GM23338 (cell line): ENCODE data around the gene UTP18. TPM values are rescaled to one million over a fixed set of nuclear protein-coding genes. Genes with fewer than 3 reads are reported as not detected.
A peak's percentile ranks its signal among the peaks of the same experiment; 100 is the strongest.
"Not testable (repeated sequence)": the region's sequence is repeated elsewhere in the genome, so short reads cannot be mapped to it uniquely, and the experiment has no call there.

Experiments used
- ATAC-seq: fragments of 200-7000 bp; cut with Tn5 transposase; 3 replicates; pipeline ENCODE4 v1.9.1; 2020
- DNase-seq: peaks from one replicate; pipeline ENCODE4 v3.0.0-alpha.2; 2015; ENCODE audit warnings: low spot score
- H2AFZ ChIP-seq: fragments of 200-600 bp; sonication (generic); 2 replicates; pipeline ENCODE4 v1.8.0; 2016; ENCODE audit warnings: antibody characterized with exemption, mild to moderate bottlenecking, moderate library complexity
- H3F3A ChIP-seq: fragments of 200-600 bp; sonication (generic); replicated peaks from 2 replicates; pipeline ENCODE4 v1.8.0; 2017; ENCODE audit warnings: antibody characterized with exemption, mixed run types, low read depth
- H3K27ac ChIP-seq: fragments of 200-600 bp; sonication (generic); 2 replicates; pipeline ENCODE4 v1.6.1; 2016; ENCODE audit warnings: low read depth
- H3K27me3 ChIP-seq: fragments of 200-600 bp; sonication (generic); 2 replicates; pipeline ENCODE4 v1.8.0; 2016; ENCODE audit warnings: mild to moderate bottlenecking, mixed run types, moderate library complexity; ENCODE audit not compliant: insufficient read depth
- H3K36me3 ChIP-seq: fragments of 200-600 bp; sonication (generic); 2 replicates; pipeline ENCODE4 v1.8.0; 2016; ENCODE audit warnings: mild to moderate bottlenecking; ENCODE audit not compliant: insufficient read depth
- H3K4me1 ChIP-seq: fragments of 200-600 bp; sonication (generic); 2 replicates; pipeline ENCODE4 v1.8.0; 2016; ENCODE audit warnings: mild to moderate bottlenecking, moderate library complexity; ENCODE audit not compliant: insufficient read depth
- H3K4me2 ChIP-seq: fragments of 200-600 bp; sonication (generic); 2 replicates; pipeline ENCODE4 v1.7.1; 2017; ENCODE audit warnings: mixed run types
- H3K4me3 ChIP-seq: fragments of 200-600 bp; sonication (generic); 2 replicates; pipeline ENCODE4 v1.6.1; 2016; ENCODE audit warnings: mixed run types
- H3K79me2 ChIP-seq: fragments of 200-600 bp; sonication (generic); replicated peaks from 2 replicates; pipeline ENCODE4 v1.8.0; 2017; ENCODE audit warnings: mild to moderate bottlenecking; ENCODE audit not compliant: insufficient read depth
- H3K9me2 ChIP-seq: fragments of 200-600 bp; sonication (generic); 2 replicates; pipeline ENCODE4 v1.8.0; 2017; ENCODE audit not compliant: insufficient read depth
- H4K20me1 ChIP-seq: fragments of 200-600 bp; sonication (generic); replicated peaks from 2 replicates; pipeline ENCODE4 v1.8.0; 2017; ENCODE audit warnings: mild to moderate bottlenecking; ENCODE audit not compliant: insufficient read depth
- H3K27ac Mint-ChIP-seq: 2 replicates; pipeline ENCODE4 v1.8.0; 2020; ENCODE audit warnings: inconsistent platforms, mild to moderate bottlenecking, moderate library complexity, mixed read lengths
- H3K27me3 Mint-ChIP-seq: 3 replicates; pipeline ENCODE4 v1.8.0; 2022; ENCODE audit warnings: low read depth, mild to moderate bottlenecking, moderate library complexity, mixed read lengths, inconsistent platforms; ENCODE audit not compliant: insufficient read depth, poor library complexity
- H3K36me3 Mint-ChIP-seq: 3 replicates; pipeline ENCODE4 v1.8.0; 2021; ENCODE audit warnings: low read depth, mild to moderate bottlenecking, inconsistent platforms, moderate library complexity, mixed read lengths
- H3K4me1 Mint-ChIP-seq: 3 replicates; pipeline ENCODE4 v1.8.0; 2020; ENCODE audit warnings: mild to moderate bottlenecking, inconsistent platforms, mixed read lengths
- H3K4me3 Mint-ChIP-seq: 3 replicates; pipeline ENCODE4 v1.8.0; 2021; ENCODE audit warnings: moderate library complexity, mild to moderate bottlenecking, inconsistent platforms, mixed read lengths
- H3K9me3 Mint-ChIP-seq: 3 replicates; pipeline ENCODE4 v1.8.0; 2020; ENCODE audit warnings: moderate library complexity, mild to moderate bottlenecking, inconsistent platforms, mixed read lengths
- CREB1 ChIP-seq: fragments of 250-450 bp; sonication (Bioruptor Pico); IDR thresholded peaks from 2 replicates; pipeline ENCODE4 v1.5.0; 2020; ENCODE audit warnings: low read depth, mild to moderate bottlenecking, moderate library complexity
- EZH2 ChIP-seq: fragments of 200-600 bp; sonication (generic); IDR thresholded peaks from one replicate; pipeline ENCODE4 v1.8.0; 2017; ENCODE audit warnings: antibody characterized with exemption, mild to moderate bottlenecking, low read depth; ENCODE audit not compliant: unreplicated experiment
- EZH2phosphoT487 ChIP-seq: fragments of 200-600 bp; sonication (generic); IDR thresholded peaks from one replicate; pipeline ENCODE4 v1.8.1; 2018; ENCODE audit warnings: antibody characterized with exemption; ENCODE audit not compliant: unreplicated experiment
- JUNB ChIP-seq: IDR thresholded peaks from one replicate; pipeline ENCODE4 v1.6.1; 2016; ENCODE audit warnings: antibody characterized with exemption; ENCODE audit not compliant: unreplicated experiment
- NANOG ChIP-seq: IDR thresholded peaks from 2 replicates; pipeline ENCODE4 v1.6.1; 2016; ENCODE audit warnings: antibody characterized with exemption, borderline replicate concordance
- ZNF114 ChIP-seq: fragments of 250-450 bp; sonication (Bioruptor Pico); IDR thresholded peaks from 2 replicates; pipeline ENCODE4 v1.5.0; 2020; ENCODE audit warnings: mild to moderate bottlenecking, moderate library complexity
- polyA plus RNA-seq: library from polyadenylated mRNA; unstranded; fragments of >200 nt; fragmentation: Nextera tagmentation; extraction: Ambion mirVana; gene quantifications from 2 replicates; pipeline ENCODE4 v1.2.1, GENCODE V29; 2016
- total RNA-seq: library from RNA; depleted of rRNA; stranded (reverse); fragments of >200 nt; shearing (Covaris generic); gene quantifications from 2 replicates; pipeline ENCODE4 v1.2.3, GENCODE V29; 2014
- TF ChIP-seq, protein P1 (sequence below), 2 experiments: fragments of 200-600 bp in 1 of 2; sonication (generic) in 1 of 2; conservative IDR thresholded peaks; 2 replicates each; pipeline versions ENCODE4 v1.5.1 to v1.6.1; 2016 to 2017; ENCODE audit warnings: antibody characterized with exemption in 2 of 2, low read depth in 2 of 2, mild to moderate bottlenecking in 2 of 2, moderate library complexity in 1 of 2
- TF ChIP-seq, protein P2 (sequence below): IDR thresholded peaks from 2 replicates; pipeline ENCODE4 v1.6.1; 2016; ENCODE audit warnings: antibody characterized with exemption

UTP18 gene
- total and polyA plus RNA-seq, 2 experiments from 2014 or later = 79.4 to 87.9 TPM

DNA sequence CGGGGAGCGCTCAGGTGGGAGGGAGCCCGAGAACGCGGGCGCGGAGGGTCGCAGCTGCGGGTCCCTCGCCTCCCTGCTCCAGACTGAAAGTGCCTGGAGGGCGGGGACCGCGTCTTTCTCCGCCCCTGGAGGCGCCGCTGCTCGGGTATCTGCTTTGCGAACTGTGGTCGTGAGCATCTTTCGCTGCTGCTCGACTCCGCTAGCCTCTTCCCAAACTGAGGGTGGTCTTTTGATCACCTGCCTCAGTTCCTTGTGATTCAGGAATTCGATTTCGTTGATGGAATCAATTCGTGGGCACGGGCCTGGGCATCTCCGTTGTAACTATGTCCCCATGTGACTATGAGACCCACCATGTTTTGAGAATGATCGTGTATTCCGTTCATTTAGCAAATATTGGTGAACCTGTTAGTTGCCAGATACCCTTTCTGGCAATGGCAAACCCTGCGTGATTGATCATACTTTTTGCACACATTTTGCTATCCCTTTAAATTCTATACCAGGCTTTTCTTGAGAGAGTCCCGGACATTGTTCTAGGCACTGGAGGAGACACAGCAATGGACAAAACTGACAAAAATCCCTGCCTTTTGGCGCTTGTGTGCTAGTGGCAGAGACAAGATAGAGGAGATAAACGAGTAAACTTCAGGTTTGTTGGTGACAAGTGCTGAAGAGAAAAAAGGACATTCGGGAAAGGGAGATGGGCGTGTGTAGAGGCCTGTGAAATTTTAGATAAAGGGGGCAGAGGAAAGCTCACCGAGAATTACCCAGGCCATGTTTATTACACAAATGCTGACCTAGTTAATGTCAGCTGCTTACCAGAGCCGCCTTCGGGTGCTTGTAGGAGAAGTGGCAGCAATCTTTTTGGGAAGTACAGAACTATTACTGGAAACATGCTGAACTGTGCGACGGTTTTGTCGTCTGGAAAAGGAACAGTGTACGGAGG is 948 bp downstream of the UTP18 start:
- Histone ChIP-seq H3K27me3 (no peaks in the 10 kb centered on the region), H3K4me1 (peaks cover 16% of the 10 kb centered on the region), H3K4me3 (peak overlapping the region; percentile 98), H3K9me2 (no peaks in the 10 kb centered on the region), H3K27ac (peak overlapping the region; percentile 51; the same call in 1 of the 2 replicates), H3K79me2 (peaks cover 88% of the 10 kb centered on the region), H3K4me2 (peak overlapping the region; percentile 99), H3F3A (no peaks in the 10 kb centered on the region; the same call in 1 of the 2 replicates), H4K20me1 (peaks cover 48% of the 10 kb centered on the region), H2AFZ (no peak overlapping the region), H3K36me3 (peaks cover 38% of the 10 kb centered on the region)
- H3K4me3 Mint-ChIP-seq = peak overlapping the region; percentile 89
- ATAC-seq = peak; percentile 58
- no peak for TF ChIP-seq NANOG
- TF ChIP-seq, protein P1, sequence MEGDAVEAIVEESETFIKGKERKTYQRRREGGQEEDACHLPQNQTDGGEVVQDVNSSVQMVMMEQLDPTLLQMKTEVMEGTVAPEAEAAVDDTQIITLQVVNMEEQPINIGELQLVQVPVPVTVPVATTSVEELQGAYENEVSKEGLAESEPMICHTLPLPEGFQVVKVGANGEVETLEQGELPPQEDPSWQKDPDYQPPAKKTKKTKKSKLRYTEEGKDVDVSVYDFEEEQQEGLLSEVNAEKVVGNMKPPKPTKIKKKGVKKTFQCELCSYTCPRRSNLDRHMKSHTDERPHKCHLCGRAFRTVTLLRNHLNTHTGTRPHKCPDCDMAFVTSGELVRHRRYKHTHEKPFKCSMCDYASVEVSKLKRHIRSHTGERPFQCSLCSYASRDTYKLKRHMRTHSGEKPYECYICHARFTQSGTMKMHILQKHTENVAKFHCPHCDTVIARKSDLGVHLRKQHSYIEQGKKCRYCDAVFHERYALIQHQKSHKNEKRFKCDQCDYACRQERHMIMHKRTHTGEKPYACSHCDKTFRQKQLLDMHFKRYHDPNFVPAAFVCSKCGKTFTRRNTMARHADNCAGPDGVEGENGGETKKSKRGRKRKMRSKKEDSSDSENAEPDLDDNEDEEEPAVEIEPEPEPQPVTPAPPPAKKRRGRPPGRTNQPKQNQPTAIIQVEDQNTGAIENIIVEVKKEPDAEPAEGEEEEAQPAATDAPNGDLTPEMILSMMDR (conservative IDR thresholded peaks at IDR 0.05; ENCODE audit: low read depth in 2 of 2) = no peak
- TF ChIP-seq, protein P2, sequence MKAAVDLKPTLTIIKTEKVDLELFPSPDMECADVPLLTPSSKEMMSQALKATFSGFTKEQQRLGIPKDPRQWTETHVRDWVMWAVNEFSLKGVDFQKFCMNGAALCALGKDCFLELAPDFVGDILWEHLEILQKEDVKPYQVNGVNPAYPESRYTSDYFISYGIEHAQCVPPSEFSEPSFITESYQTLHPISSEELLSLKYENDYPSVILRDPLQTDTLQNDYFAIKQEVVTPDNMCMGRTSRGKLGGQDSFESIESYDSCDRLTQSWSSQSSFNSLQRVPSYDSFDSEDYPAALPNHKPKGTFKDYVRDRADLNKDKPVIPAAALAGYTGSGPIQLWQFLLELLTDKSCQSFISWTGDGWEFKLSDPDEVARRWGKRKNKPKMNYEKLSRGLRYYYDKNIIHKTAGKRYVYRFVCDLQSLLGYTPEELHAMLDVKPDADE = no peak
- TF ChIP-seq CREB1 (CRISPR knock-in tag) = no peak
- peak; percentile 91 for DNase-seq
- H3K27ac Mint-ChIP-seq = peak overlapping the region; percentile 10
- H3K9me3 Mint-ChIP-seq = no peaks in the 10 kb centered on the region
- H3K4me1 Mint-ChIP-seq = peaks cover 30% of the 10 kb centered on the region
- peaks cover 6% of the 10 kb centered on the region for H3K27me3 Mint-ChIP-seq
- peaks cover 73% of the 10 kb centered on the region for H3K36me3 Mint-ChIP-seq

DNA sequence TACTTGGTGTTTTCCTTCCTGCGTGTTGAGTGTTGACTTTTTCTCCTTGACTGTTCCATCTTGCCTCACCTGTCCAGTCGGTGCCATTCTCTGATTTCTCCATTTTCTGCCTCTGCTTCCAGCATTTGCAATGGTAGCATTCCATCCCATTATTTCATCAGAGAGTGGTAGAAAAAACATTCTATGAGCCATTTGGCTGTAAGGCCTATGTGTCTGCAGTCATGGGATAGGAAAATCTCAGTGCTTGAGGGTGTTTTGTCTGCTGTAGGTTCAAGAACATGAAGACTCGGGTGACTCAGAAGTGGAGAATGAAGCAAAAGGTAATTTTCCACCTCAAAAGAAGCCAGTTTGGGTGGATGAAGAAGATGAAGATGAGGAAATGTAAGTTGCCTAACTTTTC is 2.7 kb downstream of the UTP18 start:
- peaks cover 6% of the 10 kb centered on the region for H3K27me3 Mint-ChIP-seq
- peaks cover 88% of the 10 kb centered on the region for H3K79me2 ChIP-seq
- no peak overlapping the region for H3K27ac ChIP-seq
- H3K4me3 ChIP-seq = no peak overlapping the region
- H3K4me3 Mint-ChIP-seq = peak overlapping the region; percentile 68; the same call in 2 of the 3 replicates
- peaks cover 41% of the 10 kb centered on the region for H4K20me1 ChIP-seq
- no peaks in the 10 kb centered on the region for H3K27me3 ChIP-seq
- TF ChIP-seq JUNB (no peak), ZNF114 (CRISPR knock-in tag) (no peak), EZH2phosphoT487 (no peak), EZH2 (no peak)
- TF ChIP-seq, protein P2 = no peak
- TF ChIP-seq, protein P1 (conservative IDR thresholded peaks at IDR 0.05; ENCODE audit: low read depth in 2 of 2) = no peak
- no peak overlapping the region for H3K27ac Mint-ChIP-seq
- H3F3A ChIP-seq = no peaks in the 10 kb centered on the region; the same call in 1 of the 2 replicates
- peaks cover 10% of the 10 kb centered on the region for H3K4me1 ChIP-seq
- no peak overlapping the region for H2AFZ ChIP-seq
- H3K36me3 ChIP-seq = peaks cover 49% of the 10 kb centered on the region
- DNase-seq = no peak
- no peaks in the 10 kb centered on the region for H3K9me2 ChIP-seq
- no peaks in the 10 kb centered on the region for H3K9me3 Mint-ChIP-seq
- peaks cover 22% of the 10 kb centered on the region for H3K4me1 Mint-ChIP-seq
- ATAC-seq = no peak
- no peak overlapping the region for H3K4me2 ChIP-seq
- H3K36me3 Mint-ChIP-seq = peaks cover 69% of the 10 kb centered on the region

DNA sequence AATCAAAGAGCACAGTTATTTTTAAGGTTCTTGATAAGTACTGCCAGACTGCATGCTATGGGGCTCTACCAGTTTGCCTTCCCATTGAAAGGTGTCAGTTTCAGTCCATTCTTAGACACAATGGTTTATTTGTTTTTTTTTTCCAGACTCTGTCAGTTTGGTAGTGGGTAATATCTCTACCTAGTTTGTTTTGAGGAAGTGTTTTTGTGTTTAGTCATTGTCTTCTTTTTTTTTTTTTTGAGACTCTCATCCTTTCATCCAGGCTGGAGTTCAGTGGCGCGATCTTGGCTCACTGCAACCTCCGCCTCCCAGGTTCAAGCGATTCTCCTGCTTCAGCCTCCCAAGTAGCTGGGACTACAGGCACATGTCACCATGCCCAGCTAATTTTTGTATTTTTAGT is 4.1 kb downstream of the UTP18 start:
- peaks cover 48% of the 10 kb centered on the region for H4K20me1 ChIP-seq
- not testable (repeated sequence) for H2AFZ ChIP-seq, H3K27me3 Mint-ChIP-seq, H3K4me3 ChIP-seq, H3K4me2 ChIP-seq, H3K9me2 ChIP-seq, ATAC-seq, H3K9me3 Mint-ChIP-seq, H3K4me3 Mint-ChIP-seq, H3K4me1 ChIP-seq, H3F3A ChIP-seq, H3K27ac ChIP-seq, DNase-seq, H3K27me3 ChIP-seq
- H3K36me3 ChIP-seq = peaks cover 56% of the 10 kb centered on the region
- peaks cover 87% of the 10 kb centered on the region for H3K79me2 ChIP-seq
- Mint-ChIP-seq H3K4me1 (peaks cover 16% of the 10 kb centered on the region), H3K36me3 (peaks cover 71% of the 10 kb centered on the region), H3K27ac (0 out of 2 replicates have a peak overlapping the region, but pooled peaks have one; percentile 11)
